Activated T-cell treated with anti-CD3 and anti-CD28 coated beads for 1 hour (primary cell): ENCODE measurements around the gene KASH5.

ENCODE experiments used
- DNase-seq: peaks from one replicate; pipeline ENCODE4 v3.0.0-alpha.2; 2020; ENCODE audit warnings: low read depth

Gene KASH5

GRCh38 chr19:49421039-49421877, 33.2 kb downstream of the KASH5 start:
- no peak for DNase-seq

GRCh38 chr19:49421878-49422202, 33.8 kb downstream of the KASH5 start:
- no peak for DNase-seq

- no peak for DNase-seq
Observed at GRCh38 chr19:49422407-49423070, 34.5 kb downstream of the KASH5 start.

- DNase-seq: no peak
Observed at GRCh38 chr19:49423071-49423984, 35.3 kb downstream of the KASH5 start, which contains the start of gene PTH2. Gene PTH2 (minus strand): TSS chr19:49423441. CDS start chr19:49423339, 102 bp downstream.

GRCh38 chr19:49423985-49424303, 35.9 kb downstream of the KASH5 start:
- DNase-seq: no peak

GRCh38 chr19:49425178-49425577, 37.1 kb downstream of the KASH5 start, which contains the start of gene GFY:
Gene GFY (plus strand): TSS chr19:49425388. CDS start chr19:49426431, 1,043 bp downstream.
- DNase-seq: no peak

- DNase-seq: no peak
Observed at GRCh38 chr19:49425922-49426592, 38.0 kb downstream of the KASH5 start.

- no peak for DNase-seq
Observed at GRCh38 chr19:49427339-49427738, 39.3 kb downstream of the KASH5 start.

GRCh38 chr19:49427855-49428546, 40.0 kb downstream of the KASH5 start:
- DNase-seq: no peak

- no peak for DNase-seq
Observed at GRCh38 chr19:49428547-49429451, 40.8 kb downstream of the KASH5 start.

- DNase-seq: no peak
Observed at GRCh38 chr19:49430172-49430677, 42.2 kb downstream of the KASH5 start.

GRCh38 chr19:49430678-49431329, 42.8 kb downstream of the KASH5 start:
- DNase-seq: no peak

GRCh38 chr19:49431330-49431749, 43.3 kb downstream of the KASH5 start:
- DNase-seq: no peak

GRCh38 chr19:49432141-49433073, 44.4 kb downstream of the KASH5 start:
- DNase-seq: no peak

- DNase-seq: no peak
Observed at GRCh38 chr19:49433240-49433901, 45.3 kb downstream of the KASH5 start.

GRCh38 chr19:49434907-49435583, 47.0 kb downstream of the KASH5 start:
- no peak for DNase-seq

- no peak for DNase-seq
Observed at GRCh38 chr19:49435670-49436069, 47.6 kb downstream of the KASH5 start.
